ENCODE measurements around the gene PLS3.

Gene PLS3

GRCh38 chrX:115573185-115573584 lies 12.2 kb downstream of the PLS3 start:
- no peak for DNase-seq

GRCh38 chrX:115576676-115577075 lies 15.7 kb downstream of the PLS3 start:
- DNase-seq = no peak

GRCh38 chrX:115579327-115579726 lies 18.4 kb downstream of the PLS3 start:
- no peak for DNase-seq

GRCh38 chrX:115579786-115580294 lies 18.9 kb downstream of the PLS3 start:
- no peak for DNase-seq

GRCh38 chrX:115581759-115582615 lies 21.0 kb downstream of the PLS3 start:
- DNase-seq = no peak

- DNase-seq = no peak
Observed at GRCh38 chrX:115582616-115583495, 21.9 kb downstream of the PLS3 start.

GRCh38 chrX:115583496-115584004 lies 22.6 kb downstream of the PLS3 start:
- no peak for DNase-seq

- no peak for DNase-seq
Observed at GRCh38 chrX:115584696-115585095, 23.7 kb downstream of the PLS3 start.

- no peak for DNase-seq
Observed at GRCh38 chrX:115588179-115588578, 27.2 kb downstream of the PLS3 start.

- DNase-seq = no peak
Observed at GRCh38 chrX:115589419-115589818, 28.4 kb downstream of the PLS3 start.

GRCh38 chrX:115591420-115591819 lies 30.4 kb downstream of the PLS3 start:
- no peak for DNase-seq

- DNase-seq = no peak
Observed at GRCh38 chrX:115591856-115592842, 31.2 kb downstream of the PLS3 start.

- no peak for DNase-seq
Observed at GRCh38 chrX:115592997-115593734, 32.2 kb downstream of the PLS3 start.

GRCh38 chrX:115595049-115595448 lies 34.1 kb downstream of the PLS3 start:
- no peak for DNase-seq

- DNase-seq = no peak
Observed at GRCh38 chrX:115598556-115598955, 37.6 kb downstream of the PLS3 start.

GRCh38 chrX:115602308-115602707 lies 41.3 kb downstream of the PLS3 start:
- DNase-seq = no peak

GRCh38 chrX:115602729-115603389 lies 41.9 kb downstream of the PLS3 start:
- no peak for DNase-seq

- DNase-seq = no peak
Observed at GRCh38 chrX:115603534-115604074, 42.6 kb downstream of the PLS3 start.

- no peak for DNase-seq
Observed at GRCh38 chrX:115606861-115607260, 45.9 kb downstream of the PLS3 start.

GRCh38 chrX:115609621-115610020 lies 48.6 kb downstream of the PLS3 start:
- no peak for DNase-seq
